ENCODE measurements around the gene EVI5. TPM values are rescaled to one million over a fixed set of nuclear protein-coding genes. Genes with fewer than 3 reads are reported as not detected.
"Not testable (repeated sequence)": the region's sequence is repeated elsewhere in the genome, so short reads cannot be mapped to it uniquely, and the experiment has no call there.

The EVI5 gene
- total RNA-seq, 1 experiment from 2014 or later = 38.2 TPM

- intact Hi-C loops (cut with micrococcal nuclease) = loop anchor here (2.0 kb wide), 2 partner anchors 35 to 47 kb away; no protein-coding TSS in a partner anchor
- peak overlapping the region; percentile 95 for H2AFZ ChIP-seq (ENCODE audit: low read length)
Observed at GRCh38 chr1:92784021-92784638, 778 bp downstream of the EVI5 start.

GRCh38 chr1:92783550-92783949 lies 1.4 kb downstream of the EVI5 start:
- BruUV-seq (replicated peaks); intact Hi-C loops (cut with micrococcal nuclease); H3K36me3 ChIP-seq (ENCODE audit: low read depth, low read length); H3K27me3 ChIP-seq (ENCODE audit: low read length); ATAC-seq; H4K20me1 ChIP-seq (ENCODE audit: low read length); H3F3A ChIP-seq (ENCODE audit: low read length, unreplicated experiment); H3K27ac ChIP-seq (ENCODE audit: low read length); H3K9me3 ChIP-seq (ENCODE audit: low read length); H3K9me2 ChIP-seq (replicated peaks; ENCODE audit: low read length): not testable (repeated sequence)
- Histone ChIP-seq H3K4me1 (ENCODE audit: insufficient read depth, low read length) (peaks cover 11% of the 10 kb centered on the region), H3K79me2 (ENCODE audit: low read length) (peaks cover 54% of the 10 kb centered on the region), H3K9ac (ENCODE audit: low read length) (peak overlapping the region; percentile 79; the same call in 1 of the 2 replicates), H2AFZ (ENCODE audit: low read length) (peak overlapping the region; percentile 95), H3K4me3 (ENCODE audit: low read length) (peak overlapping the region; percentile 94), H3K4me2 (ENCODE audit: low read length) (peak overlapping the region; percentile 90)
- DNase-seq = peak; percentile 11
- CTCF ChIA-PET = interaction anchor here (0.6 to 1.6 kb wide), 5 partner anchors 15 to 473 kb away, joined by 3 to 10 read pairs (median 7); partner anchors contain the start of gene RPL5
- POLR2A ChIA-PET (ENCODE audit: unreplicated experiment) = interaction anchor here (0.6 to 0.8 kb wide), 3 partner anchors 35 to 430 kb away, joined by 4 to 8 read pairs (median 5); no protein-coding TSS in a partner anchor

More at GRCh38 chr1:92784021-92784638, 778 bp downstream of the EVI5 start:
- H3K9me3 ChIP-seq (ENCODE audit: low read length) = no peaks in the 10 kb centered on the region
- H3K4me3 ChIP-seq (ENCODE audit: low read length) = peak overlapping the region; percentile 94
- peaks cover 11% of the 10 kb centered on the region for H3K4me1 ChIP-seq (ENCODE audit: insufficient read depth, low read length)
- H4K20me1 ChIP-seq (ENCODE audit: low read length) = no peaks in the 10 kb centered on the region
- H3F3A ChIP-seq (ENCODE audit: low read length, unreplicated experiment) = no peaks in the 10 kb centered on the region
- H3K4me2 ChIP-seq (ENCODE audit: low read length) = peak overlapping the region; percentile 90
- peak overlapping the region; percentile 49 for H3K27ac ChIP-seq (ENCODE audit: low read length)
- peak overlapping the region; percentile 79 for H3K9ac ChIP-seq (ENCODE audit: low read length)
- ATAC-seq (peak; percentile 21), DNase-seq (peak; percentile 61)
- no peak for TF ChIP-seq CTCF (conservative IDR thresholded peaks at IDR 0.05; ENCODE audit: low read depth, low read length)
- TF ChIP-seq EZH2 (IDR thresholded peaks at IDR 0.05; ENCODE audit: low read length, unreplicated experiment) = no peak
- no peak for TF ChIP-seq EZH2phosphoT487 (IDR thresholded peaks at IDR 0.05; ENCODE audit: borderline replicate concordance, low read length)
- peaks cover 48% of the 10 kb centered on the region for H3K79me2 ChIP-seq (ENCODE audit: low read length)
- no peaks in the 10 kb centered on the region for H3K27me3 ChIP-seq (ENCODE audit: low read length)
- no peaks in the 10 kb centered on the region for H3K36me3 ChIP-seq (ENCODE audit: low read depth, low read length)
- no peaks in the 10 kb centered on the region for H3K9me2 ChIP-seq (replicated peaks; ENCODE audit: low read length)
- TSS peak; percentile 61 for BruUV-seq (replicated peaks)
- CTCF ChIA-PET = interaction anchor here (0.6 to 1.6 kb wide), 5 partner anchors 14 to 474 kb away, joined by 3 to 10 read pairs (median 7); partner anchors contain the start of gene RPL5
- POLR2A ChIA-PET (ENCODE audit: unreplicated experiment) = interaction anchor here (0.6 to 0.8 kb wide), 3 partner anchors 30 to 430 kb away, joined by 3 to 8 read pairs (median 5); no protein-coding TSS in a partner anchor

GRCh38 chr1:92778376-92778775 lies 6.5 kb downstream of the EVI5 start:
- TF ChIP-seq CTCF (conservative IDR thresholded peaks at IDR 0.05; ENCODE audit: low read depth, low read length) (no peak), EZH2 (IDR thresholded peaks at IDR 0.05; ENCODE audit: low read length, unreplicated experiment) (no peak), EZH2phosphoT487 (IDR thresholded peaks at IDR 0.05; ENCODE audit: borderline replicate concordance, low read length) (no peak)
- ChIA-PET CTCF (no interaction called here), POLR2A (ENCODE audit: unreplicated experiment) (no interaction called here)
- H4K20me1 ChIP-seq (ENCODE audit: low read length) = no peaks in the 10 kb centered on the region
- intact Hi-C loops (cut with micrococcal nuclease) = no loop called here
- no peak overlapping the region for H3K4me2 ChIP-seq (ENCODE audit: low read length)
- no peaks in the 10 kb centered on the region for H3K9me3 ChIP-seq (ENCODE audit: low read length)
- DNase-seq (no peak), ATAC-seq (no peak)
- H3K79me2 ChIP-seq (ENCODE audit: low read length) = peaks cover 77% of the 10 kb centered on the region
- H3K36me3 ChIP-seq (ENCODE audit: low read depth, low read length) = no peaks in the 10 kb centered on the region
- H3K9me2 ChIP-seq (replicated peaks; ENCODE audit: low read length) = no peaks in the 10 kb centered on the region
- no peak overlapping the region for H3K27ac ChIP-seq (ENCODE audit: low read length)
- no TSS peak for BruUV-seq (replicated peaks)
- H3F3A ChIP-seq (ENCODE audit: low read length, unreplicated experiment) = no peaks in the 10 kb centered on the region
- H2AFZ ChIP-seq (ENCODE audit: low read length) = no peak overlapping the region
- no peaks in the 10 kb centered on the region for H3K27me3 ChIP-seq (ENCODE audit: low read length)
- no peak overlapping the region for H3K4me3 ChIP-seq (ENCODE audit: low read length)
- H3K4me1 ChIP-seq (ENCODE audit: insufficient read depth, low read length) = peaks cover 11% of the 10 kb centered on the region
- no peak overlapping the region for H3K9ac ChIP-seq (ENCODE audit: low read length)

Measured in PC-3 (cell line).